Measurements from ENCODE around the gene TMEM25. TPM values are rescaled to one million over a fixed set of nuclear protein-coding genes. Genes with fewer than 3 reads are reported as not detected.
"Not testable (repeated sequence)": the region's sequence is repeated elsewhere in the genome, so short reads cannot be mapped to it uniquely, and the experiment has no call there.

TMEM25 gene
- total RNA-seq, 1 donor from 2014 or later: 41.5 TPM

GRCh38 chr11:118532852-118533768 is 2.1 kb downstream of the TMEM25 start:
- no peak for DNase-seq (ENCODE audit: low spot score)

GRCh38 chr11:118533769-118534729 is 3.1 kb downstream of the TMEM25 start:
- DNase-seq (ENCODE audit: low spot score): no peak

- no peak for DNase-seq (ENCODE audit: low spot score)
Measured at GRCh38 chr11:118535261-118535660, 4.3 kb downstream of the TMEM25 start.

- DNase-seq (ENCODE audit: low spot score): no peak
Measured at GRCh38 chr11:118536726-118537125, 5.7 kb downstream of the TMEM25 start.

GRCh38 chr11:118537409-118537980 is 6.5 kb downstream of the TMEM25 start:
- no peak for DNase-seq (ENCODE audit: low spot score)

- no peak for DNase-seq (ENCODE audit: low spot score)
Measured at GRCh38 chr11:118544010-118544646, 13.1 kb downstream of the TMEM25 start.

- no peak for DNase-seq (ENCODE audit: low spot score)
Measured at GRCh38 chr11:118544647-118545010, 13.6 kb downstream of the TMEM25 start.

- DNase-seq (ENCODE audit: low spot score): no peak
Measured at GRCh38 chr11:118545533-118545932, 14.5 kb downstream of the TMEM25 start.

- no peak for DNase-seq (ENCODE audit: low spot score)
Measured at GRCh38 chr11:118547132-118547531, 16.1 kb downstream of the TMEM25 start.

GRCh38 chr11:118552341-118552740 is 21.3 kb downstream of the TMEM25 start:
- DNase-seq (ENCODE audit: low spot score): no peak

GRCh38 chr11:118560806-118561205 is 29.8 kb downstream of the TMEM25 start:
- DNase-seq (ENCODE audit: low spot score): no peak

- no peak for DNase-seq (ENCODE audit: low spot score)
Measured at GRCh38 chr11:118565051-118565450, 34.1 kb downstream of the TMEM25 start.

GRCh38 chr11:118569670-118570069 is 38.7 kb downstream of the TMEM25 start:
- no peak for DNase-seq (ENCODE audit: low spot score)

GRCh38 chr11:118570787-118571186 is 39.8 kb downstream of the TMEM25 start:
- no peak for DNase-seq (ENCODE audit: low spot score)

- DNase-seq (ENCODE audit: low spot score): not testable (repeated sequence)
Measured at GRCh38 chr11:118571701-118572060, 40.7 kb downstream of the TMEM25 start.

GRCh38 chr11:118572061-118572980 is 41.3 kb downstream of the TMEM25 start, which contains the start of gene ARCN1:
TSS of gene ARCN1 (plus strand) at chr11:118572409. CDS start at chr11:118572548, 139 bp downstream.
- DNase-seq (ENCODE audit: low spot score): peak; percentile 62

GRCh38 chr11:118572981-118573550 is 42.1 kb downstream of the TMEM25 start:
- DNase-seq (ENCODE audit: low spot score): no peak

GRCh38 chr11:118574636-118575035 is 43.6 kb downstream of the TMEM25 start:
- no peak for DNase-seq (ENCODE audit: low spot score)

GRCh38 chr11:118577995-118578394 is 47.0 kb downstream of the TMEM25 start:
- not testable (repeated sequence) for DNase-seq (ENCODE audit: low spot score)

GRCh38 chr11:118581057-118581456 is 50.1 kb downstream of the TMEM25 start:
- DNase-seq (ENCODE audit: low spot score): no peak
